Activated T-cell treated with anti-CD3 and anti-CD28 coated beads, Interleukin-2, amount 50 U/mL, for 72 hours (primary cell): ENCODE data around the gene TMPRSS4. TPM values are rescaled to one million over a fixed set of nuclear protein-coding genes. Genes with fewer than 3 reads are reported as not detected.

Experiments
- ATAC-seq, 2 donors: fragments of 150-1000 bp; cut with Tn5 transposase; replicated peaks in 1 of 2; 2 replicates each; pipeline ENCODE4 v1.10.0; 2021; ENCODE audit warnings: moderate library complexity in 2 of 2, mild to moderate bottlenecking in 1 of 2
- DNase-seq, 2 donors: peaks; one replicate each; pipeline ENCODE4 v3.0.0; 2021 to 2022; ENCODE audit warnings: mixed read lengths in 1 of 2
- H3K27ac Mint-ChIP-seq: one replicate; pipeline ENCODE4 v1.8.0; 2022; ENCODE audit warnings: mild to moderate bottlenecking, moderate library complexity, mixed read lengths
- H3K27me3 Mint-ChIP-seq: one replicate; pipeline ENCODE4 v1.8.0; 2022; ENCODE audit warnings: low read depth, mixed read lengths
- H3K36me3 Mint-ChIP-seq, 2 donors: one replicate each; pipeline ENCODE4 v1.8.0; 2022; ENCODE audit warnings: mixed read lengths in 2 of 2, mild to moderate bottlenecking in 1 of 2; ENCODE audit not compliant: insufficient read depth in 2 of 2
- H3K4me1 Mint-ChIP-seq: one replicate; pipeline ENCODE4 v1.8.0; 2022; ENCODE audit warnings: low read depth, mixed read lengths
- H3K4me3 Mint-ChIP-seq, 2 donors: one replicate each; pipeline ENCODE4 v1.8.0; 2022; ENCODE audit warnings: mild to moderate bottlenecking in 2 of 2, mixed read lengths in 2 of 2, moderate library complexity in 2 of 2
- H3K9me3 Mint-ChIP-seq, 2 donors: one replicate each; pipeline ENCODE4 v1.8.0; 2022; ENCODE audit warnings: mixed read lengths in 2 of 2
- total RNA-seq, 2 donors: library from RNA; stranded (reverse); gene quantifications; one replicate each; pipeline ENCODE4 v1.2.3, GENCODE V29; 2022

TMPRSS4 gene
- total RNA-seq, 2 donors from 2014 or later = 0.07 TPM; not detected in 1

DNA sequence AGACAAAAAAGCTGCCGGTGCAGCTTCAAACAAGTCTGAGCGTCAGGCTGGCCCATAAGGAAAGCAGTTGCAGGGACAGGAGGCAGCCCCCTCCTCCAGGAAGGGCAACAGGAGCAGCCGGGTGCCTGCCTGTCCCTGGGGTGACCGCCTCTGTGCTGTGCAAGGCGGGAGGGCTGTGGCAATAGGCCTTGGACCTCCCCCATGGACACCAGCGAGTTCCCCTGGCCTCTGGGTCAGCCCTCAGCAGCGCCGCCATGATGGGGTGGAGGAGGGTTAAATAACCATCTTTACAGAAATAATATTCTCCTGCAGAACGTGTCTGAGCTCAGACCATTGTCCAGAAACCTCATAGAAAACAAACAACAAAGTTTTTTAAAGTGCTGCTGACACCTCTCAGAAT is 3.3 kb upstream of the TMPRSS4 start:
- no peak for ATAC-seq
- H3K4me3 Mint-ChIP-seq = no peak overlapping the region
- H3K4me1 Mint-ChIP-seq = peaks cover 4% of the 10 kb centered on the region
- peaks cover 16% of the 10 kb centered on the region for H3K27me3 Mint-ChIP-seq
- H3K36me3 Mint-ChIP-seq = no peaks in the 10 kb centered on the region
- H3K9me3 Mint-ChIP-seq = no peaks in the 10 kb centered on the region
- no peak overlapping the region for H3K27ac Mint-ChIP-seq
- no peak for DNase-seq

DNA sequence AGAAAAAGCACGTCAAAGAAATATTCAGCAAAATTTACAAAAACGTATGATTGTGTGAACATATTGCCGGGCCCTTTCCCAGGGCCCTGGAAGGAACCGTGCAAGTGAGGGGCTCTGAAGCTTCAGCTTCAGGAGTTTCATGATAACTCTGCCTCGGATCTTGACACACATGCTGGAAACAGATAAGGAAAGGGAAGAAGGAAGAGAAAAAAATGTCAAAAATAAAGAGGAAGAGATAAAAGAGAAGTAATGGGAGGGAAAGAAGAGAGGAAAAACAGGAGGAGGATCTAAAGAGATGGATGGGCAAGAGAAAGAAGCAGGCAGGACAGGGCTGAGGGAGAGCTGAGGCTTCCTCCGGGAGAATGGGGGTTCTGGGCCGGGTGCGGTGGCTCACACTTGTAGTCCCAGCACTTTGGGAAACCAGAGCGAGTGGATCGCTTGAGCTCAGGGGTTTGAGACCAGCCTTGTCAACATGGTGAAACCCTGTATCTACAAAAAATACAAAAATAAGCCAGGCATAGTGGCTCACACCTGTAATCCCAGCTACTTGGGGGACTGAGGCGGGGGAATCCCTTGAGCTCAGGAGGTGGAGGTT is 2.7 kb upstream of the TMPRSS4 start:
- Mint-ChIP-seq H3K9me3 (no peaks in the 10 kb centered on the region), H3K4me1 (peaks cover 3% of the 10 kb centered on the region), H3K27me3 (peaks cover 16% of the 10 kb centered on the region), H3K36me3 (no peaks in the 10 kb centered on the region), H3K27ac (no peak overlapping the region), H3K4me3 (no peak overlapping the region)
- ATAC-seq = no peak
- DNase-seq = no peak

DNA sequence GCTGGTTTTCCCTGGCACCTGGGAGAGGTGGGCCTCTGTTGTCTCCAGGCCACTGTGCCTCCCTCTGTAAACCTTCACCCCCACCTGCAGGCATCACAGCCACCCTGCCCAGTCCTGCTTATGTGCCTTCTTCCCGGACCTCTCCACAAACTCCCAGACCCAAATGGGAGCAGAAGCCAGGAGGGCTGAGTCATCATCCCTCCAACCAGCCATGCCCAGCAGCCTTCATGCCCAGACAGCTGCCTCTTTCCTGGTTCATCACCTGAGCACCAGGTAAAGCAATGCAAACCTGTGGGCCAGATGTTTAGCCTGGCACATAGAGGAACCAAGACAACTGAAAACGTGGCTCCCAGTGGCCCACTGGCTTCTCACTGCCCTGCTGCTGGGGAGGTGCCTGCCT is 2.1 kb upstream of the TMPRSS4 start:
- ATAC-seq (no peak), DNase-seq (no peak)
- no peak overlapping the region for H3K27ac Mint-ChIP-seq
- H3K4me3 Mint-ChIP-seq = no peak overlapping the region
- no peaks in the 10 kb centered on the region for H3K4me1 Mint-ChIP-seq
- H3K27me3 Mint-ChIP-seq = peaks cover 16% of the 10 kb centered on the region
- no peaks in the 10 kb centered on the region for H3K9me3 Mint-ChIP-seq
- no peaks in the 10 kb centered on the region for H3K36me3 Mint-ChIP-seq

DNA sequence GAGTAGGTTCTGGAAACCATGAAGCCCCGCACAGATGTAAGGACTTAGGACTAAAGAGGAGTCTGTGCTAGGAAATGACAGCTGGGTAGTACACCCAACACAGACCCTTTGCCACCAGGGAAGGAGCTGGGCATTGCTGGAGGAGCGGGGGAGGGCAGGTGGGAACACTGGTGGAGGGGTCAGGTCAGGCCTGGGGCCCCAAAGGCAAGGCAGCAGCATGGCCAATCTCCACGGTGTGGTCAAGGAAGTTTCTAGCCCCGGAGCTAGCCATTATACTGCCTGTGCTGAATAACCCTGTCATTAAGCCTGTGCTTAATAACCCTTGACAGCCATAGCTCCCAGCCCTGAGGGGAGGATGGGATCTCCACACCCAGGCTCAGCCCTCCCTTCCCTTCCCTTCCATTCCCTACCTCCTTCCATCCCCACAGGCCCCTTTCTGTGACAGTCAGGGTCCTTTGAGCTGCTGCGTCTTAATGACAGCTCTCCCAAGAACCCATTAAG is 2.1 kb downstream of the TMPRSS4 start:
- Mint-ChIP-seq H3K4me3 (no peak overlapping the region), H3K9me3 (no peaks in the 10 kb centered on the region), H3K36me3 (no peaks in the 10 kb centered on the region), H3K27ac (no peak overlapping the region), H3K4me1 (peaks cover under 1% of the 10 kb centered on the region), H3K27me3 (peaks cover 7% of the 10 kb centered on the region)
- ATAC-seq (no peak), DNase-seq (no peak)

DNA sequence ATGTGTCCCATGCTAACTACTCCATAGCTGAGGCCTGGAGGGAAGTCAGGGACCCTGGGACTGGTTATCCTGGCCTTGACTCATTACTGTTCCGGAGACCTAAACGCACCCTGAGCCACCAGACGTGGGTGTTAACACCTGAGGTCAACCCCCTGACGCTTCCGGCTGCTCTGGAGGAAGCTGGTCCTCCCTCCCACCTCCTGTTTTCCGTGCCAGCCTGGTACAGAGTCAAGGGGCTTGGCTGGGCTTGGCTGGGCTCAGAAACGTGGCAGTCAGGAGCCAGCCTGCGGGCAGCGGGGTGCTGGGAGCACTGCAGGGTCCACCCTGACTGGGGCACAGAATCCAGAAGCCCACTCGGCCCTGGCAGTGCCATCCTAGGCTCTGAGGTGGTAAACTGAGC is 2.6 kb downstream of the TMPRSS4 start:
- DNase-seq = peak in 1 of 2 donors; percentile 5
- Mint-ChIP-seq H3K36me3 (no peaks in the 10 kb centered on the region), H3K9me3 (no peaks in the 10 kb centered on the region), H3K4me1 (peaks cover 5% of the 10 kb centered on the region), H3K27me3 (peaks cover 5% of the 10 kb centered on the region), H3K4me3 (no peak overlapping the region), H3K27ac (no peak overlapping the region)
- ATAC-seq = peak in 1 of 2 donors; percentile 47

DNA sequence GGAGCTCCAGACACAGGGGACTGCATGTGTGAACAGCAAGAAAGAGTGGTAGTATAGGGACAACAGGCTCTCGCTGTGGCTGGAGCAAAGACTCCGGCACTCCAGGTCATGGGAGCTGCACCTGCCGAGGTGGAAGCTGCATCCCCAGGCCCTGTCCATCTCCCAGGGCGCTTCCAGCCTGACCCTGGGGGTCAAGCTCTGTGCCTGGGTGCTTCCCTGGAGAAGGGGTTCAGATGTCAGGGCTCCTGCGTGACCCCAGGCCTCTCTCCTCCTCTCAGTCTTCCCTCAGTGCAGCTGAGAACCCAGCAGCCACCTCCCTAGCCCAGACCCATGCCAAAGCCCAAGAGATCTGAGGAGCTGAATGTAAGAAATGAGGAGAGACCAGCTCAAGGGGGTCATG is 3.4 kb downstream of the TMPRSS4 start:
- Mint-ChIP-seq H3K27ac (no peak overlapping the region), H3K9me3 (no peaks in the 10 kb centered on the region), H3K27me3 (peaks cover 5% of the 10 kb centered on the region), H3K4me1 (peaks cover 5% of the 10 kb centered on the region), H3K4me3 (no peak overlapping the region), H3K36me3 (no peaks in the 10 kb centered on the region)
- ATAC-seq (no peak), DNase-seq (no peak)

DNA sequence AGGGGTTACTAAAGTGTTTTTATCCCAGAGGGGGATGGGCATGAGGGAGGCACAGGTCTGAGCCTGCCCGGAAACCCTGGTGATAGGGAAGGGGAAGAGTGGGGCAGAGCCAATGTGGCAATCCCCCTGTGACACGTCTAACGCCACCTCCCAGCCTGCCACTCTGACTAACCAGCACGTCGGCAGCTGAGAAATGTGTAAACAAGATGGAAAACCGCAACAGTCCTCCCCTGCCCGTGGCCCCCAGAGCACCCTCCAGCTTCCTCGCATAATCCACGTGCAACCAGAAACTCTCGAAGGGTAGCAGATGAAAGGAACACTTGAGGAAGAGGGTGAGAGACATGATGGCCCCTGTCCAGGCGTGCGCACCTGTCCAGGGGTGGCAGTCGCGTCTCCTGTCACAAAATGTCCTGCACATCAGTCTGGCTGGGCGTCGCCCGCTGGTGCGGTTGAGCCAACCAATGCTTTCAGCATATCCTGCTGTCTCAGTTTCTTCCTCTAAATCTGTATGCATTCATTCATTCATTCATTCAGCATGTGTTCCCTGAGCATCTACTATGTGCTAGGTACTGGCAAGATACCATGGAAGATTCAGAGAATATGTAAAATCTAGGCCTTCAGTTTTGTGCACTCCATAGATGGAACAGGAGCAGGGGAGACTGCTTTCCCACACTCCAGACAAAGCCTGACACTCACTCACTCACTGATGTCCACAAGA is 4.5 kb downstream of the TMPRSS4 start:
- H3K9me3 Mint-ChIP-seq = peaks cover 0 to 1% of the 10 kb centered on the region in 2 donors
- H3K4me1 Mint-ChIP-seq = peaks cover 5% of the 10 kb centered on the region
- H3K36me3 Mint-ChIP-seq = peaks cover 0 to 4% of the 10 kb centered on the region in 2 donors
- peaks cover 5% of the 10 kb centered on the region for H3K27me3 Mint-ChIP-seq
- no peak overlapping the region for H3K4me3 Mint-ChIP-seq
- no peak for DNase-seq
- peak in 1 of 2 donors; percentile 44 for ATAC-seq
- no peak overlapping the region for H3K27ac Mint-ChIP-seq

DNA sequence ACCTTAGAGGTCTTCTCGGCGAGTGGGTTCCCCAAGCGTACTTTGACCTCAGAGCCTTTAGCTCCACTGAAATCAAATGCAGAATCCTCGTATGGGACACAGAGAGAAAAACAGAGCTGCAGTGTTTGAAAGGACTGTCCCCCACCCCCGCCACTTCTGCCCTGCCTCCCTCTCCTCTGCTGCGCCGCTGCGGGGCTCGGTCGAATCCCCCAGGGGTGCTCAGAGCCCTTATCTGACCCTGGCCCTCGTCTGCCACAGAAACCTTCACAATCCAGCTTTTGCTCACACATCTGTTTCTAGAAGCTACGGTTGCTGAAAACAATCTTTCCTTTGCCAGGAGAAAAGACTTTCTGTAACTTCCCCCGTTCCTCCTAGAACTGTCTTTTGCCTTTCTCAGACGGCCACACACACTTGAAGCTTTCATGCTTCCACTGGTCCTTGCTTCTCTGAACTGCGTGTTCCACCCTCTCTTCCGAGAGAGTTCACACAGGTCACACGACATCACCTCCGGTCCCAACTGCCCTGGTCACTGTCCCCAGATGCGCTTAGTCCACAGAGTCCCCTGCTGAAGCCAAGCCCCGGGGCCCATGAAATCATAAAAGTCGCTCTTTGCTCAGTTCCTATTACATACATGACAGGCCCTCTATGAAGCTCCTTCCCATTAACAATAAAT is 6.1 kb downstream of the TMPRSS4 start:
- Mint-ChIP-seq H3K4me3 (no peak overlapping the region), H3K4me1 (peaks cover 5% of the 10 kb centered on the region), H3K36me3 (peaks cover 7 to 15% of the 10 kb centered on the region in 2 donors), H3K27me3 (peaks cover 5% of the 10 kb centered on the region), H3K9me3 (peaks cover 0 to 9% of the 10 kb centered on the region in 2 donors), H3K27ac (no peak overlapping the region)
- DNase-seq (no peak), ATAC-seq (no peak)

DNA sequence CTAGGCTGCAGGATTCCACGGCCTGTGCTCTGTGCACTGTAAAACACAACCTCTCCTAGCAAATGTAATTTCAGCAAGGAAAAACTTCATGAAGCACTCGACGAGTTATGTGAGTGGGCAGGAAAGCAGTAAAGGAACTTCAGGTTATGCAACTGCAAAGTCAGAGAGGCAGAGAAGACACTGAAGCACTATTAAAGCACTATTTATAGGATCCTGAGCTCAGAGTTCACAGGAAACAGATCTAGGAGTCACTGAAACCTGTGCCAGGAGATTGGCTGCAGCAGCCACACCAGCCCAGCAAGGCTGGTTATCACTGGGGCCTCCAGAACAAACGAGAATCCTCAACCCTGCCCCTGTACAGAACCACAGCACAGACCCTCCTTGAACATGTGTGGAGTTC is 7.4 kb downstream of the TMPRSS4 start:
- Mint-ChIP-seq H3K9me3 (peaks cover 4 to 14% of the 10 kb centered on the region in 2 donors), H3K4me1 (peaks cover 5% of the 10 kb centered on the region), H3K36me3 (peaks cover 11 to 20% of the 10 kb centered on the region in 2 donors), H3K27ac (no peak overlapping the region), H3K4me3 (no peak overlapping the region), H3K27me3 (peaks cover 5% of the 10 kb centered on the region)
- DNase-seq (no peak), ATAC-seq (no peak)

DNA sequence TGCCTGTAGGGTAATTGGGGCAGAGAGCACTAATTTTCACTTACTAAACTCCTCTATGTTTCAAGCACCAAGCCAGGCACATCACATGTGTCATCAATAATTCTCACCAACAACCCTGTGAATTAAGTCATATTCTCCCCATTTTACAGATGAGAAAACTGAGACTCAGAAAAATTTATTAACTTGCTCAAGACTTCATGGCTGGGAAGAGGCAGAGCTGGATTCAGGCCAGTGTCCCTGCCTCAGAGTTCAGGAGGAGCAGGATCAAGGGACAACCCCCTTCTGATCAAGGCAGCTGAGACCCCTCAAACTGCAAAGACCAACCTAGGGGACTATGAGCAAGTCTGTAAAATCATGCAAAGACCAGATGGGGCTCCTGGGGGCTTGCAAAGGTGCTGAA is 7.8 kb downstream of the TMPRSS4 start:
- no peak overlapping the region for H3K4me3 Mint-ChIP-seq
- peaks cover 11 to 22% of the 10 kb centered on the region in 2 donors for H3K36me3 Mint-ChIP-seq
- H3K27me3 Mint-ChIP-seq = peaks cover 5% of the 10 kb centered on the region
- peaks cover 4 to 16% of the 10 kb centered on the region in 2 donors for H3K9me3 Mint-ChIP-seq
- no peak overlapping the region for H3K27ac Mint-ChIP-seq
- peaks cover 5% of the 10 kb centered on the region for H3K4me1 Mint-ChIP-seq
- no peak for ATAC-seq
- no peak for DNase-seq

DNA sequence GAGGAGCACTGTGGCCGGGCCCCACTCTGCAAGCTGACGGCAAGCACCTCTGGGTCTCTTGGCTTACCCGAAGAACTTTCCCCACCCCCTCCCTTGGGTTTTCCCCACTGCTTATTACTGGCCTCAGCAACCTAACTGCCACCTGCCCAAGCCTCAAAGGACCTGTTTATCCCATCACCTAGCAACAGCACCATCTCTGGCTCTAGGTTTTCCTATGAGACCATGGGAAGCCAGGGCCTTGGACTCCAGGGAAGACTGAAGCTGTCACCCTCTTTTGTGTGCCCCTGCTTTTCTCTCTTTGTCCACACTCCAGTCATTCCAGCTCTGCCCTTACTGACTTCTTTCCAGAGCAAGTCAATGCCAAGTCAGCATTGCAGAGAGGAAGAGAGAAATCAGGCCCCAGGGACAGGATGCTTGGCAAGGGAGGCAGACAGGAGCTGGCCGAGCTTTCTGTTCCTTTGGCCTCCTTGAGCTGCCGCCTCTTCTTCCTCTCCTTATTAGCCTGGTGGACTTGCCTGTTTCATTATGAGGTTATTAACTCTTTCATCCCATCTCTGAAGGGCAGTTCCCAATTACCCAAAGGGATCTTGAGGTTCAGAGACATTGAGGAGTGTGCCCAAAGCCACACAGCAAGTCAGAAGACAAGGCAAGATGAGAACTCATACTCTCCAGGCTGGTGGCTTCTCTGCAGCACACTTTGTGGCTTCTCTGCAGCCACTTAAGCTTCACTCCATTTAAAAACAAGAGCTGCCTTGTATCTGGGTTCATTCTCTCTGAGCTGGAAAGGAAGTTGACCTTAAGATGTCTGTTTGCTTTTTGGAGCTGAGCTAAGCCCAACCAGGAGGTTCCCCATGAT is 10.3 kb downstream of the TMPRSS4 start, which contains the start of gene SMIM35:
Gene SMIM35 (minus strand): TSS at position 51 of the 856 bp plus-strand sequence. CDS start 206 bp downstream, outside the sequence.
- DNase-seq (no peak), ATAC-seq (no peak)
- peaks cover 5% of the 10 kb centered on the region for H3K4me1 Mint-ChIP-seq
- peaks cover 4 to 16% of the 10 kb centered on the region in 2 donors for H3K9me3 Mint-ChIP-seq
- H3K27ac Mint-ChIP-seq = no peak within 1 kb of the TSS
- no peak within 1 kb of the TSS for H3K4me3 Mint-ChIP-seq
- H3K27me3 Mint-ChIP-seq = peaks cover 14% of the 10 kb centered on the region
- H3K36me3 Mint-ChIP-seq = peaks cover 11 to 22% of the 10 kb centered on the region in 2 donors

DNA sequence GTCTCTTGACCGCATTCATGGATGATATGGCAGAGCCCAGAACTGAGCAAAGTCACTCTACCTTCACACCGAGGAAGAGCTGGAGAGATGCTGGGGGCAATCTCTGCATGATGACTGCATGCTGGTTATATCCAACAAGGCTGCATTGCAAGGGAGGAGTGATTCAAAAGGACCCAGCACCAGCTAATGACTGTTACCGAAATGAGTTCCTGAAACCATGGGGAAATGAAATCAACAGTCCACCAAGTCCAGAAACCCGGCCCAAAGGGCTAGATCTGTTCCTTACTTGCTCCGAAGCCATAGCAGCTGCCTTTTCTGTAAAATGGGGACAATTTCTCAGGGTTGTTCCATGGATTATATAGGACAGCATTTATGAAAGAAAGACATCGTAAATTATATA is 11.1 kb downstream of the TMPRSS4 start:
- H3K36me3 Mint-ChIP-seq = peaks cover 11 to 22% of the 10 kb centered on the region in 2 donors
- peaks cover 5% of the 10 kb centered on the region for H3K4me1 Mint-ChIP-seq
- H3K4me3 Mint-ChIP-seq = no peak overlapping the region
- no peak overlapping the region for H3K27ac Mint-ChIP-seq
- ATAC-seq = no peak
- peaks cover 17% of the 10 kb centered on the region for H3K27me3 Mint-ChIP-seq
- peaks cover 4 to 16% of the 10 kb centered on the region in 2 donors for H3K9me3 Mint-ChIP-seq
- no peak for DNase-seq
